ENCODE results near the gene TCF7. TPM values are rescaled to one million over a fixed set of nuclear protein-coding genes. Genes with fewer than 3 reads are reported as not detected.

The TCF7 gene
- total RNA-seq, 1 experiment from 2014 or later: 13.0 TPM

- TSS peak; percentile 27 for BruUV-seq (replicated peaks)
- intact Hi-C loops (cut with micrococcal nuclease; ENCODE audit: unreplicated experiment): no loop called here
- POLR2A ChIA-PET (ENCODE audit: unreplicated experiment): no interaction called here
Observed at GRCh38 chr5:134116789-134117761, 2.6 kb downstream of the TCF7 start.

GRCh38 chr5:134118212-134118835, 3.8 kb downstream of the TCF7 start:
- no peaks in the 10 kb centered on the region for H3K9me3 ChIP-seq (ENCODE audit: insufficient read depth, low read depth)
- no peaks in the 10 kb centered on the region for H4K20me1 ChIP-seq (ENCODE audit: insufficient read depth)
- ChIA-PET CTCF (no interaction called here), POLR2A (ENCODE audit: unreplicated experiment) (no interaction called here)
- H3K27me3 ChIP-seq (ENCODE audit: insufficient read depth, low read depth): no peaks in the 10 kb centered on the region
- H3K27ac ChIP-seq: no peak overlapping the region
- intact Hi-C loops (cut with micrococcal nuclease; ENCODE audit: unreplicated experiment): no loop called here
- no peaks in the 10 kb centered on the region for H3K9me2 ChIP-seq (ENCODE audit: insufficient read depth)
- no TSS peak for BruUV-seq (replicated peaks)
- no peak for DNase-seq
- H2AFZ ChIP-seq: no peak overlapping the region
- no peak overlapping the region for H3K4me2 ChIP-seq
- H3K36me3 ChIP-seq (ENCODE audit: low read depth): no peaks in the 10 kb centered on the region
- TF ChIP-seq EZH2 (IDR thresholded peaks at IDR 0.05; ENCODE audit: low read depth) (no peak), CTCF (conservative IDR thresholded peaks at IDR 0.05) (no peak)
- H3F3A ChIP-seq (ENCODE audit: insufficient read depth, low read depth): peaks cover 15% of the 10 kb centered on the region; the same call in 1 of the 2 replicates
- 0 out of 2 replicates have a peak, but pooled peaks cover 6% of the 10 kb centered on the region for H3K4me1 ChIP-seq (replicated peaks; ENCODE audit: insufficient read depth)
- no peak overlapping the region for H3K4me3 ChIP-seq
- H3K79me2 ChIP-seq (ENCODE audit: low read depth): no peaks in the 10 kb centered on the region

More at GRCh38 chr5:134116789-134117761, 2.6 kb downstream of the TCF7 start:
- Histone ChIP-seq H3K27ac (no peak overlapping the region), H3K9me2 (ENCODE audit: insufficient read depth) (no peaks in the 10 kb centered on the region), H3F3A (ENCODE audit: insufficient read depth, low read depth) (peaks cover 18% of the 10 kb centered on the region; the same call in 1 of the 2 replicates), H4K20me1 (ENCODE audit: insufficient read depth) (no peaks in the 10 kb centered on the region), H3K9me3 (ENCODE audit: insufficient read depth, low read depth) (no peaks in the 10 kb centered on the region), H2AFZ (no peak overlapping the region), H3K27me3 (ENCODE audit: insufficient read depth, low read depth) (no peaks in the 10 kb centered on the region), H3K4me1 (replicated peaks; ENCODE audit: insufficient read depth) (0 out of 2 replicates have a peak, but pooled peaks cover 6% of the 10 kb centered on the region), H3K79me2 (ENCODE audit: low read depth) (no peaks in the 10 kb centered on the region), H3K4me2 (no peak overlapping the region), H3K4me3 (no peak overlapping the region), H3K36me3 (ENCODE audit: low read depth) (no peaks in the 10 kb centered on the region)
- no peak for TF ChIP-seq CTCF (conservative IDR thresholded peaks at IDR 0.05)
- TF ChIP-seq EZH2 (IDR thresholded peaks at IDR 0.05; ENCODE audit: low read depth): no peak
- no peak for DNase-seq
- CTCF ChIA-PET: no interaction called here

- Histone ChIP-seq H3K4me3 (no peak overlapping the region), H3F3A (ENCODE audit: insufficient read depth, low read depth) (peaks cover 15% of the 10 kb centered on the region; the same call in 1 of the 2 replicates), H3K4me1 (replicated peaks; ENCODE audit: insufficient read depth) (peaks cover 7% of the 10 kb centered on the region; the same call in 1 of the 2 replicates), H3K36me3 (ENCODE audit: low read depth) (no peaks in the 10 kb centered on the region), H3K4me2 (no peak overlapping the region), H3K27me3 (ENCODE audit: insufficient read depth, low read depth) (no peaks in the 10 kb centered on the region), H2AFZ (no peak overlapping the region), H4K20me1 (ENCODE audit: insufficient read depth) (no peaks in the 10 kb centered on the region), H3K27ac (no peak overlapping the region), H3K9me2 (ENCODE audit: insufficient read depth) (no peaks in the 10 kb centered on the region), H3K9me3 (ENCODE audit: insufficient read depth, low read depth) (no peaks in the 10 kb centered on the region), H3K79me2 (ENCODE audit: low read depth) (no peaks in the 10 kb centered on the region)
- TF ChIP-seq CTCF (conservative IDR thresholded peaks at IDR 0.05): no peak
- no peak for TF ChIP-seq EZH2 (IDR thresholded peaks at IDR 0.05; ENCODE audit: low read depth)
- intact Hi-C loops (cut with micrococcal nuclease; ENCODE audit: unreplicated experiment): no loop called here
- CTCF ChIA-PET: no interaction called here
- POLR2A ChIA-PET (ENCODE audit: unreplicated experiment): no interaction called here
- no peak for DNase-seq
- BruUV-seq (replicated peaks): no TSS peak
Observed at GRCh38 chr5:134119720-134120119, 5.2 kb downstream of the TCF7 start.

All from PC-9 (cell line).